Aorta (tissue), 5 donors: ENCODE results near the gene ENO3. TPM values are rescaled to one million over a fixed set of nuclear protein-coding genes. Genes with fewer than 3 reads are reported as not detected.
"Not testable (repeated sequence)": the region's sequence is repeated elsewhere in the genome, so short reads cannot be mapped to it uniquely, and the experiment has no call there.

ENCODE experiments used
- ATAC-seq: fragments of 200-7000 bp; cut with Tn5 transposase; one replicate; pipeline ENCODE4 v1.9.1; 2022; ENCODE audit warnings: moderate library complexity; ENCODE audit not compliant: low FRiP score
- DNase-seq, 2 donors: peaks; one replicate each; pipeline ENCODE4 v3.0.0-alpha.2; 2020
- H3K27ac ChIP-seq, 2 donors: one replicate each; pipeline ENCODE4 v1.5.1; 2013; ENCODE audit warnings: low read length in 2 of 2, mild to moderate bottlenecking in 2 of 2, moderate library complexity in 2 of 2, control low read depth in 1 of 2, inconsistent platforms in 1 of 2, low read depth in 1 of 2
- H3K27me3 ChIP-seq, 2 donors: one replicate each; pipeline ENCODE4 v1.6.1; 2013; ENCODE audit warnings: control low read depth in 1 of 2, low read length in 1 of 2, mild to moderate bottlenecking in 1 of 2, moderate library complexity in 1 of 2; ENCODE audit not compliant: insufficient read depth in 2 of 2, control insufficient read depth in 1 of 2
- H3K36me3 ChIP-seq, 2 donors: one replicate each; pipeline ENCODE4 v1.6.1; 2013; ENCODE audit warnings: control low read depth in 1 of 2, low read length in 1 of 2, mild to moderate bottlenecking in 1 of 2; ENCODE audit not compliant: insufficient read depth in 2 of 2, control insufficient read depth in 1 of 2
- H3K4me1 ChIP-seq, 2 donors: one replicate each; pipeline ENCODE4 v1.6.1; 2013; ENCODE audit warnings: low read length in 2 of 2, control low read depth in 1 of 2, mild to moderate bottlenecking in 1 of 2, moderate library complexity in 1 of 2; ENCODE audit not compliant: insufficient read depth in 2 of 2, control insufficient read depth in 1 of 2
- H3K4me3 ChIP-seq, 2 donors: one replicate each; pipeline ENCODE4 v1.5.1; 2013; ENCODE audit warnings: low read length in 2 of 2, control low read depth in 1 of 2, mild to moderate bottlenecking in 1 of 2
- H3K9me3 ChIP-seq: one replicate; pipeline ENCODE4 v1.6.1; 2013; ENCODE audit warnings: mild to moderate bottlenecking, low read length; ENCODE audit not compliant: control insufficient read depth
- whole genome bisulfite sequencing, 2 donors: extraction: QIAGEN DNeasy Blood & Tissue Kit; methylation state at CpG; one replicate each; pipeline ENCODE4 v1.1.7; 2013; 5-methylcytosine and 5-hydroxymethylcytosine counted together
- intact Hi-C, 2 donors: fragments of 100-400 bp; cut with DNase I; formaldehyde crosslinking; loops; one replicate each; pipeline versions ENCODE4 v1.14.2 to v1.15.0; 2022
- long read RNA-seq, 2 donors: library from polyadenylated mRNA; unstranded; transcript quantifications; one replicate each; pipeline ENCODE4 v2.0.0, GENCODE V29; 2020 to 2021
- polyA plus RNA-seq, 2 donors: library from polyadenylated mRNA; stranded (reverse); fragments of 200-250 nt; gene quantifications; one replicate each; pipeline ENCODE4 v1.2.3, GENCODE V29; 2013
- total RNA-seq, 2 donors: library from RNA; stranded (reverse); fragmentation: NEBNext Ultra II Directional; extraction: Animal tissue kit (Norgen Biotek cat#: 25700); gene quantifications; one replicate each; pipeline ENCODE4 v1.2.1, GENCODE V29; 2021
- donor health status: healthy with polysubstance abuse.
- donor health status: Bipolar disorder and iron deficiency.
- donor health status: DM: no; HTN: no; CAD: no.
- donor health status: DM: no; HTN: no; CAD: no.
- donor health status: DM: yes; HTN: yes; CAD: no.

The ENO3 gene
- total RNA-seq (1 to 10 TPM; 5.2 to 7.4 TPM), polyA plus RNA-seq (10 to 100 TPM in 1 of 2 donors, 1 to 10 TPM in 1; 9.5 to 46.2 TPM)
- long read RNA-seq, donor 1, partial matches to known transcripts: 0 of 1 reads
- long read RNA-seq, donor 1, other reads (novel, unspliced or antisense): 1 of 1 reads
- long read RNA-seq, donor 2, partial matches to known transcripts: 0 of 1 reads
- long read RNA-seq, donor 2, other reads (novel, unspliced or antisense): 1 of 1 reads

- H3K9me3 ChIP-seq: no peaks in the 10 kb centered on the region
- intact Hi-C loops: no loop called here
- peak within 1 kb of the TSS; percentile 20 to 72 for H3K4me3 ChIP-seq
- WGBS, 2 donors: 32 to 40% methylated on average over 7 of the region's 7 CpGs
- ATAC-seq: no peak
- peaks cover 0 to 2% of the 10 kb centered on the region in 2 donors for H3K27me3 ChIP-seq
- H3K27ac ChIP-seq: peak within 1 kb of the TSS; percentile 83 to 88
- no peaks in the 10 kb centered on the region for H3K4me1 ChIP-seq
- H3K36me3 ChIP-seq: no peaks in the 10 kb centered on the region
- DNase-seq: peak in 1 of 2 donors; percentile 66
These were observed at the start of gene ENO3 for GRCh38 chr17:4950746-4951204. Gene ENO3, plus strand, starts transcription at chr17:4951119. Its CDS starts 711 bp downstream, at chr17:4951830.

GRCh38 chr17:4901648-4902344 is 49.1 kb upstream of the ENO3 start:
- Histone ChIP-seq H3K9me3 (no peaks in the 10 kb centered on the region), H3K27me3 (no peaks in the 10 kb centered on the region), H3K4me3 (no peak overlapping the region), H3K27ac (no peak overlapping the region), H3K36me3 (no peaks in the 10 kb centered on the region), H3K4me1 (no peaks in the 10 kb centered on the region)
- intact Hi-C loops: loop anchor here (5.0 to 10.0 kb wide), 2 partner anchors 83 to 189 kb away; partner anchors contain the start of genes CAMTA2 (in 2 of the 2) and ARRB2 (in 1 of the 2)
- DNase-seq (peak in 1 of 2 donors; percentile 75), ATAC-seq (peak; percentile 83)
- 39 to 48% methylated on average over 48 of the region's 48 CpGs for whole genome bisulfite sequencing, 2 donors

GRCh38 chr17:4902540-4902939 is 48.4 kb upstream of the ENO3 start:
- no peaks in the 10 kb centered on the region for H3K9me3 ChIP-seq
- no peak overlapping the region for H3K4me3 ChIP-seq
- H3K4me1 ChIP-seq: no peaks in the 10 kb centered on the region
- intact Hi-C loops: loop anchor here (5.0 to 10.0 kb wide), 2 partner anchors 82 to 190 kb away; partner anchors contain the start of genes CAMTA2 (in 2 of the 2) and ARRB2 (in 1 of the 2)
- ATAC-seq (no peak), DNase-seq (no peak)
- H3K27ac ChIP-seq: no peak overlapping the region
- H3K36me3 ChIP-seq: no peaks in the 10 kb centered on the region
- no peaks in the 10 kb centered on the region for H3K27me3 ChIP-seq
- WGBS, 2 donors: 79 to 83% methylated on average over 8 of the region's 8 CpGs

- DNase-seq (peak in 1 of 2 donors; percentile 77), ATAC-seq (no peak)
- Histone ChIP-seq H3K27ac (no peak within 1 kb of the TSS), H3K4me3 (no peak within 1 kb of the TSS), H3K36me3 (no peaks in the 10 kb centered on the region), H3K9me3 (no peaks in the 10 kb centered on the region), H3K27me3 (no peaks in the 10 kb centered on the region), H3K4me1 (no peaks in the 10 kb centered on the region)
- intact Hi-C loops: loop anchor here (5.0 to 10.0 kb wide), 2 partner anchors 82 to 191 kb away; partner anchors contain the start of genes CAMTA2 (in 2 of the 2) and ARRB2 (in 1 of the 2)
- WGBS, 2 donors: 22 to 23% methylated on average over 9 to 10 of the region's 10 CpGs
These were observed 47.7 kb upstream of the ENO3 start, which contains the start of gene CHRNE for GRCh38 chr17:4903051-4903818. Gene CHRNE, minus strand, starts transcription at chr17:4903098. Its CDS starts 35 bp downstream, at chr17:4903063.

- not testable (repeated sequence) for H3K9me3 ChIP-seq, H3K4me3 ChIP-seq, H3K36me3 ChIP-seq, H3K4me1 ChIP-seq, ATAC-seq, H3K27ac ChIP-seq, DNase-seq, H3K27me3 ChIP-seq
- intact Hi-C loops: loop anchor here (5.0 to 10.0 kb wide), 2 partner anchors 78 to 156 kb away; partner anchors contain the start of gene CAMTA2 (in 2 of the 2)
These were observed 44.3 kb upstream of the ENO3 start for GRCh38 chr17:4906642-4907041.

- intact Hi-C loops: loop anchor here (5.0 to 10.0 kb wide), 2 partner anchors 76 to 154 kb away; partner anchors contain the start of gene CAMTA2 (in 2 of the 2)
- Histone ChIP-seq H3K27ac (no peak overlapping the region), H3K36me3 (no peaks in the 10 kb centered on the region), H3K4me1 (no peaks in the 10 kb centered on the region), H3K4me3 (no peak overlapping the region), H3K27me3 (no peaks in the 10 kb centered on the region), H3K9me3 (no peaks in the 10 kb centered on the region)
- WGBS, 2 donors: 46 to 49% methylated on average over 10 of the region's 10 CpGs
- no peak for ATAC-seq
- no peak for DNase-seq
These were observed 42.6 kb upstream of the ENO3 start for GRCh38 chr17:4908301-4908700.

- Histone ChIP-seq H3K9me3 (no peaks in the 10 kb centered on the region), H3K27ac (no peak overlapping the region), H3K4me1 (no peaks in the 10 kb centered on the region), H3K27me3 (no peaks in the 10 kb centered on the region), H3K4me3 (no peak overlapping the region), H3K36me3 (no peaks in the 10 kb centered on the region)
- WGBS, 2 donors: 21 to 23% methylated on average over 20 of the region's 20 CpGs
- peak; percentile 97 for ATAC-seq
- peak; percentile 94 to 95 for DNase-seq
- intact Hi-C loops: loop anchor here (5.0 to 10.0 kb wide), 2 partner anchors 76 to 153 kb away; partner anchors contain the start of gene CAMTA2 (in 2 of the 2)
These were observed 42.0 kb upstream of the ENO3 start for GRCh38 chr17:4908711-4909496.

GRCh38 chr17:4913994-4914393 is 36.9 kb upstream of the ENO3 start:
- Histone ChIP-seq H3K27ac (no peak overlapping the region), H3K36me3 (no peaks in the 10 kb centered on the region), H3K27me3 (no peaks in the 10 kb centered on the region), H3K4me3 (no peak overlapping the region), H3K9me3 (no peaks in the 10 kb centered on the region), H3K4me1 (no peaks in the 10 kb centered on the region)
- intact Hi-C loops: no loop called here
- ATAC-seq (no peak), DNase-seq (no peak)
- WGBS, 2 donors: 58 to 65% methylated on average over 1 of the region's 1 CpG
